Endothelial cell of hepatic sinusoid (primary cell): Measurements from ENCODE around the gene TSACC.

Experiments used
- in situ Hi-C: cut with HindIII; loops from 2 replicates; pipeline ENCODE4 v1.10.0; 2017; ENCODE audit warnings: low sequenced_read_pairs

TSACC gene

GRCh38 chr1:156372876-156373275 lies 34.5 kb downstream of the TSACC start:
- in situ Hi-C loops, result loop anchor here (5.0 kb wide), 2 partner anchors 59 to 91 kb away; partner anchors contain the start of genes SMG5 and TMEM79

- in situ Hi-C loops, result loop anchor here (5.0 kb wide), 2 partner anchors 59 to 91 kb away; partner anchors contain the start of genes SMG5 and TMEM79
Measured at GRCh38 chr1:156373546-156373945, 35.2 kb downstream of the TSACC start.

- in situ Hi-C loops, result no loop called here
Measured at GRCh38 chr1:156376146-156376545, 37.8 kb downstream of the TSACC start.

GRCh38 chr1:156376958-156377919 lies 38.9 kb downstream of the TSACC start:
- in situ Hi-C loops, result no loop called here

- in situ Hi-C loops, result no loop called here
Measured at GRCh38 chr1:156378557-156378956, 40.2 kb downstream of the TSACC start.

GRCh38 chr1:156379420-156380165 lies 41.3 kb downstream of the TSACC start:
- in situ Hi-C loops, result no loop called here

- in situ Hi-C loops, result no loop called here
Measured at GRCh38 chr1:156382561-156382960, 44.2 kb downstream of the TSACC start.

- in situ Hi-C loops, result no loop called here
Measured at GRCh38 chr1:156383023-156383422, 44.7 kb downstream of the TSACC start.

- in situ Hi-C loops, result no loop called here
Measured at GRCh38 chr1:156384007-156384406, 45.7 kb downstream of the TSACC start.

- in situ Hi-C loops, result no loop called here
Measured at GRCh38 chr1:156384658-156385057, 46.3 kb downstream of the TSACC start.

- in situ Hi-C loops, result no loop called here
Measured at GRCh38 chr1:156385534-156386031, 47.3 kb downstream of the TSACC start.

- in situ Hi-C loops, result no loop called here
Measured at GRCh38 chr1:156386134-156386901, 48.0 kb downstream of the TSACC start.

- in situ Hi-C loops, result no loop called here
Measured at GRCh38 chr1:156386949-156387869, 48.9 kb downstream of the TSACC start.

- in situ Hi-C loops, result no loop called here
Measured at GRCh38 chr1:156387870-156388173, 49.5 kb downstream of the TSACC start.

- in situ Hi-C loops, result no loop called here
Measured at GRCh38 chr1:156388174-156389137, 50.1 kb downstream of the TSACC start.

- in situ Hi-C loops, result no loop called here
Measured at GRCh38 chr1:156389311-156389710, 51.0 kb downstream of the TSACC start.

GRCh38 chr1:156390469-156391365 lies 52.4 kb downstream of the TSACC start:
- in situ Hi-C loops, result no loop called here

- in situ Hi-C loops, result no loop called here
Measured at GRCh38 chr1:156391366-156391677, 53.0 kb downstream of the TSACC start.
